CD4-positive, alpha-beta T cell treated with Interleukin-10 for 1 hour (primary cell): ENCODE data around the gene GNG3.
"Not testable (repeated sequence)": the region's sequence is repeated elsewhere in the genome, so short reads cannot be mapped to it uniquely, and the experiment has no call there.

Source experiments
- DNase-seq: peaks from one replicate; pipeline ENCODE4 v3.0.0-alpha.2; 2020

Gene GNG3

DNA sequence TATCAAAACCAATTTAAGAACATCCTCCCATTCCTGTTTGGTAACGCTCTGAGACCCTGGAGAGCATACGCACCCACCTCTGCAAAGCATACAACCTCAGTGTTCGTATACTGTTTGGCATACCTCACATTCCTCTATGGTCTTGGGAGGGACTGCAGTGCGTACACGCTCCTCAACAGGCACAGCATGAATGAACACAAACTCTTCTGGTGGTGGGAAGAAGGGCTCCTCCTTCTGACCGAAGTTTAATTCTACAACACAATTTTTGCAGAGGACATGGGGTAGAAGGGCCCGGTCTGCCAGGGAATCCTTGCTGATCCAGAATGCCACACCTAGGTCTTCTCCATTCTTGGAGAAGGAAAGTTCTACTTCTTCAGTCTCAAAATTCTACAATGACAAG lies 14.5 kb downstream of the GNG3 start:
- no peak for DNase-seq

- no peak for DNase-seq
Observed at GRCh38 chr11:62724171-62724570, 16.7 kb downstream of the GNG3 start.

GRCh38 chr11:62725646-62726045 lies 18.2 kb downstream of the GNG3 start:
- DNase-seq, result no peak

- no peak for DNase-seq
Observed at GRCh38 chr11:62726156-62726914, 18.9 kb downstream of the GNG3 start.

DNA sequence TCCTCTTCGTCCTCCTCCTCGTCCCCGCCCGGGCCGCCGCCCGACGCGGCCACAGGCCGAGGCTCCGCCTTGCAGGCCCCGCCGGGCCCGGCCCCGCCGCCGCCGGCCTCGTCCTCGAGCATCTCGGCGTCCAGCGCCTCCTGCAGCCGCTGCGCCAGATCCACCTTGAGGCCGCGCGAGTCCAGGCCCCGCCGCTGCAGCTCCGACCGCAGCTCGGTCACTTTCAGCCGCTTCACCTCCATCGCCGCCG lies 19.4 kb downstream of the GNG3 start:
- DNase-seq, result no peak

GRCh38 chr11:62727165-62727871 lies 19.8 kb downstream of the GNG3 start, which contains the start of gene HNRNPUL2:
HNRNPUL2 (minus strand) TSS chr11:62727457; CDS start chr11:62727156, 301 bp downstream.
- DNase-seq, result peak; percentile 99

GRCh38 chr11:62727872-62728170 lies 20.3 kb downstream of the GNG3 start:
- peak; percentile 96 for DNase-seq

DNA sequence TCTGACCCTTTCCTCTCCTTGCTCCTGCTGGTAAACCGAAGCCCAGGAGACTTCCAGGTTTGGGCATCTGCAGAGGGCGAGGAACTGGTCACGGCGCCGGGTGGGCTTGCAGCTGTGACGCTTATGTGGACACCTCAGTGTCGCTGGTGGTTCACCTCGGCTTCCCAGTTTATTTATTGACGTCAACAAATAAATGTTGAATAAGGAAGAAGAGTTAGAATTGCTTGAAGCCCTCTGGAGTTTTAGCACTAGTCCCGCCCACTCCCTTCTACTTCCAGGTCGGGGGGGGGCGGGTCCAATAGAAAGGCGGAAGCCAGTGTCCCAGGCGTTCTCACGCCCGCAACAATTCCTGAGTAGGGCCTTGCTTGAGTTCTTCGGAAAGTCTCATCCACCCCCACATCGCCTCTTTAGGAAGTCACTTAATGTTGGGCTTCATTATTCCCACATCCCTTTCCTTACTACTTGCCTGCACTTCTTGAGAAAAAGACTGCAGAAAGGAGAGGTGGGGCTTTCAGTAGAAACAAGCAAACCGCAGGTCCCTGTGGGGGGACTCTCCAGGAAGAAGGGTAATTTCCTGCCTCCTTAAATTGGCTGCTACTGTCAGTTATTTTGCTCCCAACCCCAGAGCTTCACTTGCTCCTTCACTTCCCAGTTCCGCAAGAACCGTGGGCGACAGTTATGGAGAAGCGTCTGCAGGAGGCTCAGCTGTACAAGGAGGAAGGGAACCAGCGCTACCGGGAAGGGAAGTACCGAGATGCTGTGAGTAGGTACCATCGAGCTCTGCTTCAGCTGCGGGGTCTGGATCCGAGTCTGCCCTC lies 20.9 kb downstream of the GNG3 start, which contains the start of gene TTC9C:
TSS of gene TTC9C (plus strand) at position 316 of the 818 bp plus-strand sequence. CDS start at position 679, 363 bp downstream.
- peak; percentile 84 for DNase-seq

- not testable (repeated sequence) for DNase-seq
Observed at GRCh38 chr11:62730076-62730475, 22.6 kb downstream of the GNG3 start.

DNA sequence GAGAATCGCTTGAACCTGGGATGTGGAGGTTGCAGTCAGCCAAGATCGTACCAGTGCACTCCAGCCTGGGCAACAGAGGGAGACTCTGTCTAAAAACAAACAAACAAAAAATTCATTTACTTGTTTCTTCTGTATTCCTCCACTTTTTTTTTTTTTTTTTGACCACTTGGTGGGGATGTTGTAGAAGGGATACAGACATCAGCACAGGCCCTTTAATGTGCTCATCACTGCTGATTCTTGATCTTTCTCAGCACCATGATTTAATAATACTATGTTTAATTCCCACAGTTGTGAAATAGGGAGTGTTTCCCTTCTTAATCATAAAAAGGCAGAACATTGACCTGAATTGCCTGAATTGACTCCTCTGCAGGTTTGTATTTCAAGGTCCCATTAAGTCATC lies 25.4 kb downstream of the GNG3 start:
- no peak for DNase-seq

GRCh38 chr11:62737196-62737595 lies 29.7 kb downstream of the GNG3 start:
- DNase-seq, result no peak

DNA sequence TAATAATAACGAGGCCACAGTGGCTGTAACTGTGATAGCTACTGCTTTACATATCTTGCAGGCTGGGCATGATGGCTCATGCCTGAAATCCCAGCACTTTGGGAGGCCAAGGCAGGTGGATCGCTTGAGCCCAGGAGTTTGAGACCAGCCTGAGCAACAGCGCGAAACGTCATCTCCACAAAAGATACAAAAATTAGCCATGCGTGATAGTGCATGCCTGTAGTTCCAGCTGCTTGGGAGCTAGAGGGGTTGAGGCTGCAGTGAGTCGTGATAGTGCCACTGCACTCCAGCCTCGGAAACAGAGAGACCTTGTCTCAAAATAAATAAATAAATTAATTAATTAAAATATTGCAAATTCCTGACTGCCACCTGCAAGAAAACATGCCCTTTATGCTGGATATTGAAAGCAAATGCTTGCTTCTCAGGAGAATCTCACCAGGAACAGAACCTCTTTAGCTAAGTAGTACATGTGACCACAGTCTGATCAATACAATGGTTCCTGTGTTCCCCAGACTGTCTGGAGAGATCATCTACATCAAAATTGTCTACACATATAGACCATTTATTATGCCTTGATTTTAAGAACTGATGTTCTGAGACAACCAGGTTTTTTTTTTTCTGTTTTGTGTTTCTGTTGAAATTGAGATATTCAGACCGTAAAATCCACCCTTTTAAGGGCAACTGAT lies 40.1 kb downstream of the GNG3 start:
- DNase-seq, result no peak

- DNase-seq, result not testable (repeated sequence)
Observed at GRCh38 chr11:62749931-62750330, 42.5 kb downstream of the GNG3 start.

- no peak for DNase-seq
Observed at GRCh38 chr11:62752177-62752785, 44.8 kb downstream of the GNG3 start.

- no peak for DNase-seq
Observed at GRCh38 chr11:62752994-62753735, 45.7 kb downstream of the GNG3 start.

DNA sequence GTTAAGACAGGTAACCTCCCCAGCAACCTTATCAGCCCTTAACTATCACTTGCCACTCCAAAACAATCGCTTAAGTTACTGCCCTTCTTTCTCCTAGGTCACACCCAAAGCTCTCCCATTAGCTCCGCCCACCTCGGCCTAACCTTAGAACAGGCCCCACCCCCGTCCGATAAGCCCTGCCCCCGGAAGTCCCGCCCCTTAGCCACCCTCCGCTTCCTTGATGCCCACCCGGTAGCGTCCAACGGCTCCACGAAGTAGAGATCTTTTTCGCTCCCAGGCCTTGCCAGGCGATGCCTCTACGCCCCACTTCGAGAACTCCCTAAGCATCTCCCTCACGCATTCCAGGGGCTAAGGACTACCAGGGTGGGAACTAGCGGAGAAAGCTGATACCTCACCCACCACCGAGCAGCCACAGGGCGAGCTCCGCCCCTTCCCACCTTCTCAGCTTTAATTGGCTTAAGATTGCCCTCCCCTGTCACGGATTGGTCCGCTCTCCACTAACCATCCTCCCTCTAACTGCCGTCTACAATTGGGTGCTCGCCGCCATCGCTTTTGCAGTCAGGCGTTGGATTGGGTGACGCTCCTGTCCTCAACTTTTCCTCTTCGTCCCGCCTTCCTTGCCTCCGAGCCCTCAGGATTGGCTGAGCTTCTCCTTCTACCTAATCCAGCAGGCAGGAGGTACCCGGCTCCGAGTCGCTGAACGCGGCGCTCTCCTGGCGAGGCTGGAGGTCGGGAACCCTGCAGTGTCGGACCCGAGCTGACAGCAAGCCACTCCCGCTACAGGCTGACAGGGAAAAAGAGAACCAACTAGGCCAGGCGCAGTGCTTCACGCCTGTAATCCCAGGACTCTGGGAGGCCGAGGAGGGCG lies 46.5 kb downstream of the GNG3 start, which contains the start of gene ZBTB3:
TSS of gene ZBTB3 (minus strand) at position 425 of the 868 bp plus-strand sequence. CDS start 496 bp downstream, outside the sequence.
- peak; percentile 99 for DNase-seq

DNA sequence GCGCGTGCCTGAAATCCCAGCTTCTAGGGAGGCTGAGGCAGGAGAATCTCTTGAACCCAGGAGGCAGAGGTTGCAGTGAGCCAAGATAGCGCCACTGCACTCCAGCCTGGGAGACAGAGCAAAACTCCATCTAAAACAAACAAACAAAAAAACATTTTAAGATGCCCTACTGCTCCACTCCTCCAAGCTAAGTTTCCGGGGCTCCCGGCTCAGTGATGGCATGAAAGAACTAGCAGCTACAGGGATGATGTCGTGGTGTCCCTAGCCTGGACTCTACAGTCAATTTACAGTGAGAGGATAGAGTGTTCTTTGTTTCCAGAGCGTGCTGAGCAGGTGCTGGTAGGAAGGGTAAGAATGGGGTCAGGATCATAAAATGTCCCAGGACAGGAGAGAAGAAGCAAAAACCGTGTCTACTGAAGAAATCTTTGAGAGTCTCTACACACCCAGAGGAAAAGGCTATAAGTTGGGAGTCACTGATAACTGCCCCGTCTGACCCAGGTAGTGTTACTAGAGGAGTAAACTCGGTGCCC lies 47.7 kb downstream of the GNG3 start:
- DNase-seq, result no peak

DNA sequence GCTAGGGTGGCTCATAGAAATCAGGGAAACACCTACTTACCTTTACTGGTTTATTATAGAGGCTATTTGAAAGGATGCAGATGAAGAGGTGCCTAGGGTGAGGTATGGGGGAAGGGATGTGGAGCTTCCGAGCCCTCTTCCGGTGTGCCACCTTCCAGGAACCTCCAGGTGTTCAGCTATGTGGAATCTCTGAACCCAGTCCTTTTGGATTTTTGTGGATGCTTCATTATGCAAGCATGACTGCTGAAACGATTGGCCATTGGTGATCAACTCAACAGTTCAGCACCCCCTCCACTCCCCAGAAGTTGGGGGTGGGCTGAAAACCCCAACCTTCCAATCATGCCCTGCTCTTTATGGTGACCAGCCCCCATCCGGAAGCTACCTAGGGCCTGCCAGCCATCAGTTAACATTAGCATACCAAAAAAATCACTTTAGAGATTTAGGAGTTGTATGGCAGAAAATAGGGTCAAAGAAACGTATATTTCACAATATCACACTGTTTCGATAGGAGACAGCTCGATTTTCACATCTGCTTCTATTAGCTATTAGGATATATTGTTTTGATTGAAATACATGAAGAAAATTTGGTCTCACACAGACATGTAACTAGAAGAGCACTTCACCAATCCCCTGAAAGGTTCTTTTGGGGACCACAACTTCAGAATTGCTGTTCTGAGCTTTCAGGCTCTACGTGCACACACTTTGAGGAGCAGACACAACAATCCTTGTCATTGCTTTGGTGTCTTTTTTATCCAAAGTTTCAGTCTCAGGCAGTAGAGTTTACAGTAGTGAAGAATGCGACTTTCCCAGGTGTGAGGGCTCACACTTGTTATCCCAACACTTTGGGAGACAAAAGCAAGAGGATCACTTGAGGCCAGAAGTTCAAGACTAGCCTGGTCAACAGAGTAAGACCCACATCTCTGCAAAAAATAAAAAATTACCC lies 50.6 kb downstream of the GNG3 start:
- no peak for DNase-seq
